ENCODE data around the gene PROB1. TPM values are rescaled to one million over a fixed set of nuclear protein-coding genes. Genes with fewer than 3 reads are reported as not detected.
A peak's percentile ranks its signal among the peaks of the same experiment; 100 is the strongest.

PROB1 gene
- total RNA-seq, 4 donors from 2014 or later, result 0.08 to 0.44 (median 0.35) TPM

- Histone ChIP-seq H3K4me3 (peak overlapping the region; percentile 56), H3K27me3 (peaks cover 25% of the 10 kb centered on the region), H3K27ac (no peak overlapping the region), H3K9me3 (no peaks in the 10 kb centered on the region), H3K4me1 (peaks cover 44% of the 10 kb centered on the region), H3K36me3 (no peaks in the 10 kb centered on the region)
- peak in 1 of 2 donors; percentile 79 for DNase-seq (ENCODE audit: low spot score in 2 of 2)
- no peak for TF ChIP-seq CTCF (IDR thresholded peaks at IDR 0.05)
- TF ChIP-seq POLR2A (IDR thresholded peaks at IDR 0.05), result no peak
- 40% methylated on average over 1 of the region's 49 CpGs for WGBS
These were observed 1.3 kb downstream of the PROB1 start for GRCh38 chr5:139393497-139394122.

GRCh38 chr5:139392678-139393496 is 2.0 kb downstream of the PROB1 start:
- H3K27me3 ChIP-seq, result peaks cover 25% of the 10 kb centered on the region
- no peaks in the 10 kb centered on the region for H3K9me3 ChIP-seq
- no peak for TF ChIP-seq EP300 (IDR thresholded peaks at IDR 0.05)
- peak; percentile 3 to 59 for TF ChIP-seq CTCF (IDR thresholded peaks at IDR 0.05)
- WGBS, result 2% methylated on average over 24 of the region's 77 CpGs
- peak in 1 of 2 donors; percentile 81 for DNase-seq (ENCODE audit: low spot score in 2 of 2)
- H3K27ac ChIP-seq, result no peak overlapping the region
- H3K4me1 ChIP-seq, result peaks cover 50% of the 10 kb centered on the region
- peak overlapping the region; percentile 56 for H3K4me3 ChIP-seq
- H3K36me3 ChIP-seq, result no peaks in the 10 kb centered on the region

GRCh38 chr5:139392324-139392677 is 2.6 kb downstream of the PROB1 start:
- Histone ChIP-seq H3K27ac (no peak overlapping the region), H3K4me3 (peak overlapping the region; percentile 56), H3K27me3 (peaks cover 25% of the 10 kb centered on the region), H3K36me3 (no peaks in the 10 kb centered on the region), H3K9me3 (no peaks in the 10 kb centered on the region), H3K4me1 (peaks cover 50% of the 10 kb centered on the region)
- DNase-seq (ENCODE audit: low spot score in 2 of 2), result no peak
- no peak for TF ChIP-seq POLR2A (IDR thresholded peaks at IDR 0.05)
- peak in 1 of 2 donors; percentile 43 for TF ChIP-seq CTCF (IDR thresholded peaks at IDR 0.05)
- no peak for TF ChIP-seq POLR2AphosphoS5 (IDR thresholded peaks at IDR 0.05)
- TF ChIP-seq EP300 (IDR thresholded peaks at IDR 0.05), result no peak
- 12% methylated on average over 24 of the region's 36 CpGs for WGBS

- Histone ChIP-seq H3K27me3 (peaks cover 25% of the 10 kb centered on the region), H3K36me3 (no peaks in the 10 kb centered on the region), H3K4me3 (peak overlapping the region; percentile 56), H3K4me1 (peaks cover 50% of the 10 kb centered on the region), H3K9me3 (no peaks in the 10 kb centered on the region), H3K27ac (no peak overlapping the region)
- no peak for TF ChIP-seq EP300 (IDR thresholded peaks at IDR 0.05)
- DNase-seq (ENCODE audit: low spot score in 2 of 2), result peak in 1 of 2 donors; percentile 80
- 48% methylated on average over 24 of the region's 33 CpGs for WGBS
These were observed 3.2 kb downstream of the PROB1 start for GRCh38 chr5:139391570-139392323.

GRCh38 chr5:139390639-139391569 is 4.0 kb downstream of the PROB1 start:
- WGBS, result 88% methylated on average over 9 of the region's 10 CpGs
- H3K36me3 ChIP-seq, result no peaks in the 10 kb centered on the region
- no peak overlapping the region for H3K27ac ChIP-seq
- DNase-seq (ENCODE audit: low spot score in 2 of 2), result peak in 1 of 2 donors; percentile 73
- H3K27me3 ChIP-seq, result peaks cover 25% of the 10 kb centered on the region
- H3K9me3 ChIP-seq, result no peaks in the 10 kb centered on the region
- no peak overlapping the region for H3K4me3 ChIP-seq
- peaks cover 51% of the 10 kb centered on the region for H3K4me1 ChIP-seq
- TF ChIP-seq POLR2AphosphoS5 (IDR thresholded peaks at IDR 0.05), result no peak

Data from suprapubic skin (tissue), 4 donors.